ENCODE results near the gene MRM3.

DNA sequence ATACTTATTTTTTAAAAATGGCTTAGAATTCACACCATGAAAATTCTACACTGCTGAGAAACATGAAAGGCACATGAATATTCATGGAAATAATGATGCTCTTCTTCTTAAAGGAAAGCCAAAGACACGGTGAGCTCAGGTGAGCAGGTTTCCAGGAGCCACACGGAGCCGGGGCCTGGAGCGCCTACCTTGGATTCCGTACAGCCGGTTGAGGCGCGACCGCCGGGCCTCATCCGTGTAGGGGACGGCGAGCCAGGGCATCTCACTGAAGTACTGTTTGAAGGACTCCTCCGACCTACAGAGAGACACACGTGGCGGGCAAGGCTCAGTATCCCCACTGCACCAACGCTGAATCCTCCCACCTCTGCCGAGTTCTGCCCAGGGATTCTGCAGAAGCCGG lies 37.1 kb downstream of the MRM3 start:
- TF ChIP-seq, protein P1, sequence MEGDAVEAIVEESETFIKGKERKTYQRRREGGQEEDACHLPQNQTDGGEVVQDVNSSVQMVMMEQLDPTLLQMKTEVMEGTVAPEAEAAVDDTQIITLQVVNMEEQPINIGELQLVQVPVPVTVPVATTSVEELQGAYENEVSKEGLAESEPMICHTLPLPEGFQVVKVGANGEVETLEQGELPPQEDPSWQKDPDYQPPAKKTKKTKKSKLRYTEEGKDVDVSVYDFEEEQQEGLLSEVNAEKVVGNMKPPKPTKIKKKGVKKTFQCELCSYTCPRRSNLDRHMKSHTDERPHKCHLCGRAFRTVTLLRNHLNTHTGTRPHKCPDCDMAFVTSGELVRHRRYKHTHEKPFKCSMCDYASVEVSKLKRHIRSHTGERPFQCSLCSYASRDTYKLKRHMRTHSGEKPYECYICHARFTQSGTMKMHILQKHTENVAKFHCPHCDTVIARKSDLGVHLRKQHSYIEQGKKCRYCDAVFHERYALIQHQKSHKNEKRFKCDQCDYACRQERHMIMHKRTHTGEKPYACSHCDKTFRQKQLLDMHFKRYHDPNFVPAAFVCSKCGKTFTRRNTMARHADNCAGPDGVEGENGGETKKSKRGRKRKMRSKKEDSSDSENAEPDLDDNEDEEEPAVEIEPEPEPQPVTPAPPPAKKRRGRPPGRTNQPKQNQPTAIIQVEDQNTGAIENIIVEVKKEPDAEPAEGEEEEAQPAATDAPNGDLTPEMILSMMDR (IDR thresholded peaks at IDR 0.05), result no peak
- no peak for TF ChIP-seq POLR2A (IDR thresholded peaks at IDR 0.05)
